Hepatocyte (in vitro differentiated cells): Measurements from ENCODE around the gene TMEM175. TPM values are rescaled to one million over a fixed set of nuclear protein-coding genes. Genes with fewer than 3 reads are reported as not detected.

Experiments
- DNase-seq: peaks from one replicate; pipeline ENCODE4 v3.0.0-alpha.2; 2016; ENCODE audit warnings: low spot score
- H2AFZ ChIP-seq: fragments of 200-600 bp; sonication (generic); 2 replicates; pipeline ENCODE4 v1.6.0; 2016; ENCODE audit warnings: antibody characterized with exemption, mild to moderate bottlenecking
- H3K27ac ChIP-seq: fragments of 200-600 bp; sonication (generic); 2 replicates; pipeline ENCODE4 v1.5.1; 2016; ENCODE audit warnings: mild to moderate bottlenecking
- H3K27me3 ChIP-seq: fragments of 200-600 bp; sonication (generic); 2 replicates; pipeline ENCODE4 v1.6.1; 2016
- H3K36me3 ChIP-seq: fragments of 200-600 bp; sonication (generic); replicated peaks from 2 replicates; pipeline ENCODE4 v1.5.1; 2016; ENCODE audit warnings: low read depth; ENCODE audit not compliant: insufficient read depth
- H3K4me1 ChIP-seq: fragments of 200-600 bp; sonication (generic); 2 replicates; pipeline ENCODE4 v1.5.1; 2016; ENCODE audit warnings: mild to moderate bottlenecking, moderate library complexity; ENCODE audit not compliant: insufficient read depth
- H3K4me2 ChIP-seq: fragments of 200-600 bp; sonication (generic); 2 replicates; pipeline ENCODE4 v1.6.0; 2016
- H3K4me3 ChIP-seq: fragments of 200-600 bp; sonication (generic); 2 replicates; pipeline ENCODE4 v1.5.1; 2016; ENCODE audit warnings: mild to moderate bottlenecking
- H3K79me2 ChIP-seq: fragments of 200-600 bp; sonication (generic); 2 replicates; pipeline ENCODE4 v1.6.0; 2017; ENCODE audit warnings: mild to moderate bottlenecking
- H3K9me2 ChIP-seq: fragments of 200-600 bp; sonication (generic); replicated peaks from 2 replicates; pipeline ENCODE4 v1.6.0; 2017; ENCODE audit warnings: mild to moderate bottlenecking; ENCODE audit not compliant: insufficient read depth
- H3K9me3 ChIP-seq: fragments of 200-600 bp; sonication (generic); 2 replicates; pipeline ENCODE4 v1.5.1; 2016; ENCODE audit warnings: low read depth, mild to moderate bottlenecking
- H4K20me1 ChIP-seq: fragments of 200-600 bp; sonication (generic); 2 replicates; pipeline ENCODE4 v1.6.0; 2016; ENCODE audit warnings: mild to moderate bottlenecking; ENCODE audit not compliant: insufficient read depth, poor library complexity, severe bottlenecking
- EZH2 ChIP-seq: fragments of 200-600 bp; sonication (generic); IDR thresholded peaks from 2 replicates; pipeline ENCODE4 v1.6.1; 2016; ENCODE audit warnings: antibody characterized with exemption, mild to moderate bottlenecking, borderline replicate concordance
- EZH2phosphoT487 ChIP-seq: fragments of 200-600 bp; sonication (generic); IDR thresholded peaks from one replicate; pipeline ENCODE4 v1.6.1; 2018; ENCODE audit warnings: antibody characterized with exemption, mild to moderate bottlenecking, low read depth, moderate library complexity; ENCODE audit not compliant: unreplicated experiment, severe bottlenecking
- WGBS: methylation state at CpG from one replicate; pipeline ENCODE4 v1.1.6; 2016; ENCODE audit warnings: low lambda C conversion rate; ENCODE audit errors: missing lambda C conversion rate; 5-methylcytosine and 5-hydroxymethylcytosine counted together
- polyA plus RNA-seq: library from polyadenylated mRNA; unstranded; fragments of >200 nt; fragmentation: Nextera tagmentation; extraction: Ambion mirVana; gene quantifications from 2 replicates; pipeline ENCODE4 v1.2.1, GENCODE V29; 2016
- total RNA-seq: library from RNA; depleted of rRNA; stranded (reverse); fragments of >200 nt; gene quantifications from 2 replicates; pipeline ENCODE4 v1.2.3, GENCODE V29; 2014
- TF ChIP-seq, protein P1 (sequence below): fragments of 200-600 bp; sonication (generic); IDR thresholded peaks from 2 replicates; pipeline ENCODE4 v1.5.1; 2016; ENCODE audit warnings: antibody characterized with exemption, mild to moderate bottlenecking; ENCODE audit not compliant: poor library complexity

TMEM175 gene
- total and polyA plus RNA-seq, 2 experiments from 2014 or later: 14.8 to 31.4 TPM

DNA sequence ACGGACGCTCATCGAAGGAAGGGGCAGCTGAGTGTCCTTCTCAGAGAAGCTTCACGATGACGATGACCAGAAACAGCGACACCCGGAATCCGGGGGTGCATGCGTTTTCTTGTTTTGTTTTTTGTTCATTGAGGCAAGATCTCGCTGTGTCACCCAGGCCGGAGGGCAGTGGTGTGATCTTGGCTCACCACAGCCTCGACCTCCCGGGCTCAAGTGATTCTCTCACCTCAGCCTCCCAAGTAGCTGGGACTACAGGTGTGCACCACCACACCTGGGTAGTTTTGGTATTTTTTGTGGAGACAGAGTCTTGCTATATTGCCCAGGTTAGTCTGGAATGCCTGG is 21.3 kb downstream of the TMEM175 start:
- no peaks in the 10 kb centered on the region for H3K36me3 ChIP-seq
- 97% methylated on average over 13 of the region's 13 CpGs for WGBS

DNA sequence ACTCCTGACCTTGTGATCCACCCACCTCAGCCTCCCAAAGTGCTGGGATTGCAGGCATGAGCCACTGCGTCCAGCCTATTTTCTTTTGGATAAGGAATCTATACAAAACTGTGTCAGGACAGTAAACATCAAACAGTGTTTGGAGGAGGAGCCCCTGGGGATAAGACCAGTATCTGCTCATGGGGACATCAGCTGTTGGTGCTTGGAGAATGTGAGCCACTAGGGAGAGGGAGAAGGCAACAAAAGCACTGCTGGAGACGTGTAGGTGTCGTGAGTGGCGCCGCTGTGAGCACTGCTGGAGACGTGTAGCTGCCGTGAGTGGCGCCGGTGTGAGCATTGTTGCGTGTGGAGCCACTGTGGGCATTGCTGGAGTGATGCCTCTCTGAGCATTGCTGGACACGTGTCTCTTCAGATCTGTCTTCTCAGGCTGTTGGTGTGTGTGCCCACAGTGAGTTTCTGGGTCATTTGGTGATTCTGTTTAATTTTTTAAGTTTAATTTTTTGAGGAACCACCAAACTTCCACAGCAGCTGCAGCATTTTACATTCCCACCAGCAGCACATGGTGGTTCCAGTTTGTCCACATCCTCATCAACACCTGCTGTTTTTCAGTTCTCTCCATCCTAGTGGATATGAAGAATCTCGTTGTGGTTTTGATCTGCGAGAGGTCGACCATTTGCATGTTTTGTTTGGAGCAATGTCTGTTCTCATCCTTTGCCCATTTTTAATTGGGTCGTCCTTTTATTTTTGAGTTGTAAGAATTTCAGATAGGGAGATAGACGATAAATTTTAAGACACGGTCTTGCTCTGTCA is 22.2 kb downstream of the TMEM175 start:
- H3K4me3 ChIP-seq: no peak overlapping the region
- no peaks in the 10 kb centered on the region for H3K4me1 ChIP-seq
- H3K4me2 ChIP-seq: no peak overlapping the region
- DNase-seq: no peak
- H2AFZ ChIP-seq: no peak overlapping the region
- H3K9me2 ChIP-seq: no peaks in the 10 kb centered on the region
- H3K79me2 ChIP-seq: no peaks in the 10 kb centered on the region
- no peak overlapping the region for H3K27ac ChIP-seq
- H3K36me3 ChIP-seq: no peaks in the 10 kb centered on the region
- no peaks in the 10 kb centered on the region for H4K20me1 ChIP-seq
- TF ChIP-seq, protein P1, sequence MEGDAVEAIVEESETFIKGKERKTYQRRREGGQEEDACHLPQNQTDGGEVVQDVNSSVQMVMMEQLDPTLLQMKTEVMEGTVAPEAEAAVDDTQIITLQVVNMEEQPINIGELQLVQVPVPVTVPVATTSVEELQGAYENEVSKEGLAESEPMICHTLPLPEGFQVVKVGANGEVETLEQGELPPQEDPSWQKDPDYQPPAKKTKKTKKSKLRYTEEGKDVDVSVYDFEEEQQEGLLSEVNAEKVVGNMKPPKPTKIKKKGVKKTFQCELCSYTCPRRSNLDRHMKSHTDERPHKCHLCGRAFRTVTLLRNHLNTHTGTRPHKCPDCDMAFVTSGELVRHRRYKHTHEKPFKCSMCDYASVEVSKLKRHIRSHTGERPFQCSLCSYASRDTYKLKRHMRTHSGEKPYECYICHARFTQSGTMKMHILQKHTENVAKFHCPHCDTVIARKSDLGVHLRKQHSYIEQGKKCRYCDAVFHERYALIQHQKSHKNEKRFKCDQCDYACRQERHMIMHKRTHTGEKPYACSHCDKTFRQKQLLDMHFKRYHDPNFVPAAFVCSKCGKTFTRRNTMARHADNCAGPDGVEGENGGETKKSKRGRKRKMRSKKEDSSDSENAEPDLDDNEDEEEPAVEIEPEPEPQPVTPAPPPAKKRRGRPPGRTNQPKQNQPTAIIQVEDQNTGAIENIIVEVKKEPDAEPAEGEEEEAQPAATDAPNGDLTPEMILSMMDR: no peak
- TF ChIP-seq EZH2 (no peak), EZH2phosphoT487 (no peak)
- WGBS: 90% methylated on average over 17 of the region's 17 CpGs
- H3K27me3 ChIP-seq: no peaks in the 10 kb centered on the region
- H3K9me3 ChIP-seq: no peaks in the 10 kb centered on the region

More for the DNA sequence above, 21.3 kb downstream of the TMEM175 start:
- H3K27ac ChIP-seq: no peak overlapping the region
- TF ChIP-seq EZH2 (no peak), EZH2phosphoT487 (no peak)
- TF ChIP-seq, protein P1: no peak
- H3K4me2 ChIP-seq: no peak overlapping the region
- no peak overlapping the region for H2AFZ ChIP-seq
- H3K4me1 ChIP-seq: no peaks in the 10 kb centered on the region
- no peaks in the 10 kb centered on the region for H4K20me1 ChIP-seq
- H3K9me3 ChIP-seq: no peaks in the 10 kb centered on the region
- no peaks in the 10 kb centered on the region for H3K79me2 ChIP-seq
- H3K27me3 ChIP-seq: no peaks in the 10 kb centered on the region
- no peak for DNase-seq
- H3K4me3 ChIP-seq: no peak overlapping the region
- no peaks in the 10 kb centered on the region for H3K9me2 ChIP-seq

DNA sequence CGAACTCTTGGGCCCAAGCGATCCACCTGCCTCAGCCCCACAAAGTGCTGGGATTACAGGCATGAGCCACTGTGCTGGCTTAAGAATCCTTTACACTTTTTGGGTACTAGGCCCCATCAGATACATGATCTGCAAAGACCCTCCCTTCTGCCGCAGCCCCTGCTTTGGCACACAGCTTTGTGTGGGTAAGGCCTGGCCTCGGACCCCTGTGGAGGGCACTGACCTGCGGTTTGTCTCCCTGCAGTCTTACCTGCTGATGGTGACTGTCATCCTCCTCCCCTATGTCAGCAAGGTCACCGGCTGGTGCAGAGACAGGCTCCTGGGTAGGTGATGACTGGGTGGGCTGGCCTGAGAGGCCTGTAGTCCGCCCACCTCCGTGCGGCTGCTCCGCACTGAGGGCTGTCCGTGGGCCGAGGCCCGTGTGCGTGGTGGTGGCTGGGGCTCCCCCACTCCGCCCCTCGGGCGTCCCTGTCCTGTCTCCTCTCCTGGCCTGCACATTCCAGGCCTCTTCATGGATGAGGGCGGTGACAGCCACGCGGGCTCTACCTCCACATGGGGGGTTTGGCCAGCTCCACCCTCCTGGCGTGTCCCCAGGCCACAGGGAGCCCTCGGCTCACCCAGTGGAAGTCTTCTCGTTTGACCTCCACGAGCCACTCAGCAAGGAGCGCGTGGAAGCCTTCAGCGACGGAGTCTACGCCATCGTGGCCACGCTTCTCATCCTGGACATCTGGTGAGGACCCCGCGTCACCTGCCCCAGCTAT is 23.1 kb downstream of the TMEM175 start:
- no peak for DNase-seq
- TF ChIP-seq, protein P1: no peak
- TF ChIP-seq EZH2: no peak
- no peak for TF ChIP-seq EZH2phosphoT487

More for the DNA sequence above, 23.1 kb downstream of the TMEM175 start:
- Histone ChIP-seq H3K4me2 (no peak overlapping the region), H2AFZ (no peak overlapping the region), H3K4me1 (no peaks in the 10 kb centered on the region), H3K9me3 (no peaks in the 10 kb centered on the region), H3K27me3 (no peaks in the 10 kb centered on the region), H3K4me3 (no peak overlapping the region), H3K36me3 (no peaks in the 10 kb centered on the region), H3K27ac (no peak overlapping the region), H3K9me2 (no peaks in the 10 kb centered on the region), H3K79me2 (no peaks in the 10 kb centered on the region), H4K20me1 (no peaks in the 10 kb centered on the region)
- 95% methylated on average over 33 of the region's 33 CpGs for WGBS
